ENCODE measurements around the gene DCTN2.

The DCTN2 gene

DNA sequence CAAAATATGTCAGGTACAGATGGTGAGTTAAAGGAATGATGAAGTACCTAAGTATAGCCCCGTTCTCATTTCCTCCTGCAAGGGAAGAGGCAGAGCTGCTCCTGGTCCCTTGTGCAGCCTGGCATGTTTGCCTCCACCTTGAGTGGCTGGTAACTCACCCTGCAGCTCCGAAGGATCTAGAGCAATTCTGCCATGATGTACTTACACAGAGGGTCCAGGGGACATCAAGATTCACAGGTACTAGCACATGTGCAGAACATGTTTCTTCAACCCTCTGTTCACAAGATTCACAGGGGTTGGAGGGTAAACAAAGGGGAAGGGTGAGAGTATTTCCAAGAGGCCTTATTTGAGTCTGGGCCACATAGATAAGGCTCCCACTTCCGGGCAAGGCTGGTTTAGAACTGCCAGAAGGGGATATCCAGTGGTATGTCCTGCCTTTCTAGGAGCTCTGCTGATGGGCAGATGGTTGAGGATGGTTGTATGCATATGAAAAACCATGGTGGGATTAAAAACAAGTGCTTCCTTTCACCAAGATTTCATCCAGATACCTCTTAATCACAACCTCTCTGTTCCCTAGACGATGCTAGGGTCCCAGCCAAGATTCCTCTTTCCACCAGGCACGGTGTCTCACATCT, 7.7 kb downstream of the DCTN2 start:
- H2AFZ ChIP-seq (ENCODE audit: low read length) = no peak overlapping the region
- H2BK12ac ChIP-seq (ENCODE audit: low read length) = no peak overlapping the region
- H3K18ac ChIP-seq (ENCODE audit: low read length) = no peak overlapping the region
- H3K4me2 ChIP-seq (ENCODE audit: insufficient read depth, low read length, poor library complexity, severe bottlenecking) = no peak overlapping the region
- H3K27ac ChIP-seq (replicated peaks; ENCODE audit: low read length) = no peak overlapping the region
- no peak for DNase-seq (ENCODE audit: low spot score)
- no peak overlapping the region for H2BK5ac ChIP-seq (ENCODE audit: low read length)
- no peaks in the 10 kb centered on the region for H3K9me3 ChIP-seq (replicated peaks in 1 of 2; ENCODE audit: control insufficient read depth in 2 of 2, insufficient read depth in 1 of 2, low read depth in 1 of 2, low read length in 2 of 2)
- no peak overlapping the region for H3K4ac ChIP-seq (ENCODE audit: low read length)
- no peaks in the 10 kb centered on the region for H3K27me3 ChIP-seq (ENCODE audit: control insufficient read depth in 3 of 3, insufficient read depth in 3 of 3, low read depth in 1 of 3, low read length in 3 of 3)
- no peak overlapping the region for H2AK5ac ChIP-seq (ENCODE audit: low read depth, low read length)
- WGBS, 2 donors (ENCODE audit: extremely low coverage in 2 of 2, insufficient read length in 2 of 2, insufficient replicate concordance in 1 of 2) = no CpG with 5 or more reads among the region's 5 CpGs
- H2BK120ac ChIP-seq (ENCODE audit: low read depth, low read length) = no peak overlapping the region
- H3K9ac ChIP-seq (ENCODE audit: low read depth, low read length, poor library complexity) = no peak overlapping the region
- no peak overlapping the region for H3K4me3 ChIP-seq (ENCODE audit: low read length in 2 of 2)
- H3K36me3 ChIP-seq (replicated peaks in 1 of 2; ENCODE audit: control insufficient read depth in 2 of 2, insufficient read depth in 2 of 2, low read length in 2 of 2) = peaks cover 18 to 88% of the 10 kb centered on the region in 2 donors
- no peak overlapping the region for H3K14ac ChIP-seq (ENCODE audit: low read length)
- H4K8ac ChIP-seq (ENCODE audit: low read depth, low read length) = no peak overlapping the region
- H2BK15ac ChIP-seq (ENCODE audit: low read length) = no peak overlapping the region
- no peaks in the 10 kb centered on the region for H3K79me1 ChIP-seq (ENCODE audit: low read depth, low read length)
- H3K23ac ChIP-seq (ENCODE audit: low read depth, low read length, poor library complexity) = no peak overlapping the region
- H4K91ac ChIP-seq (ENCODE audit: low read depth, low read length, poor library complexity) = no peak overlapping the region
- peaks cover 0 to 4% of the 10 kb centered on the region in 2 donors for H3K4me1 ChIP-seq (ENCODE audit: control insufficient read depth in 2 of 2, insufficient read depth in 1 of 2, low read depth in 1 of 2, low read length in 2 of 2)

DNA sequence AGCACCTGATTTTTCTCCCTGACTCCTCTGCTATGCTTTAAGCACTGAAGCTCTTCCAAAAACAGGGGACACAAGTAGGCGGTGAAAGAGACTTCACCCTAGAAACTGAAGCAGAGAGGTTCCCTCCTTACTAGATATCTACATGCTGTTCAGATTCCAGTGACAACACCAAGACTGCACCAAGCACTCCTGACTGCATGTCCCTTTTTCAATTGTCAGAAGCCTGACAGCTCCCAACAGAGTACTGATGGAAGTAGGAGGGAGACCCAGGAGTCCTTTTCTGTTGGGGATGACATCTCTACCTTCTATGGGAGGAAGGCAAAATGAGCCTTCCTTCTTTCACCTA, 10.4 kb downstream of the DCTN2 start:
- Histone ChIP-seq H3K4me3 (ENCODE audit: low read length in 2 of 2) (no peak overlapping the region), H4K91ac (ENCODE audit: low read depth, low read length, poor library complexity) (no peak overlapping the region), H3K9ac (ENCODE audit: low read depth, low read length, poor library complexity) (no peak overlapping the region), H2BK5ac (ENCODE audit: low read length) (no peak overlapping the region), H3K18ac (ENCODE audit: low read length) (no peak overlapping the region), H3K27ac (replicated peaks; ENCODE audit: low read length) (no peak overlapping the region), H2BK120ac (ENCODE audit: low read depth, low read length) (no peak overlapping the region), H2BK15ac (ENCODE audit: low read length) (no peak overlapping the region), H3K4me2 (ENCODE audit: insufficient read depth, low read length, poor library complexity, severe bottlenecking) (no peak overlapping the region), H3K14ac (ENCODE audit: low read length) (no peak overlapping the region), H2AK5ac (ENCODE audit: low read depth, low read length) (no peak overlapping the region), H3K23ac (ENCODE audit: low read depth, low read length, poor library complexity) (no peak overlapping the region), H3K79me1 (ENCODE audit: low read depth, low read length) (no peaks in the 10 kb centered on the region), H4K8ac (ENCODE audit: low read depth, low read length) (no peak overlapping the region), H2BK12ac (ENCODE audit: low read length) (no peak overlapping the region), H3K4me1 (ENCODE audit: control insufficient read depth in 2 of 2, insufficient read depth in 1 of 2, low read depth in 1 of 2, low read length in 2 of 2) (peaks cover 0 to 4% of the 10 kb centered on the region in 2 donors), H3K27me3 (ENCODE audit: control insufficient read depth in 3 of 3, insufficient read depth in 3 of 3, low read depth in 1 of 3, low read length in 3 of 3) (no peaks in the 10 kb centered on the region), H3K36me3 (replicated peaks in 1 of 2; ENCODE audit: control insufficient read depth in 2 of 2, insufficient read depth in 2 of 2, low read length in 2 of 2) (peaks cover 39 to 93% of the 10 kb centered on the region in 2 donors), H3K4ac (ENCODE audit: low read length) (no peak overlapping the region), H2AFZ (ENCODE audit: low read length) (no peak overlapping the region), H3K9me3 (replicated peaks in 1 of 2; ENCODE audit: control insufficient read depth in 2 of 2, insufficient read depth in 1 of 2, low read depth in 1 of 2, low read length in 2 of 2) (no peaks in the 10 kb centered on the region)
- no CpG with 5 or more reads among the region's 1 CpG for WGBS, 2 donors (ENCODE audit: extremely low coverage in 2 of 2, insufficient read length in 2 of 2, insufficient replicate concordance in 1 of 2)
- DNase-seq (ENCODE audit: low spot score) = no peak

DNA sequence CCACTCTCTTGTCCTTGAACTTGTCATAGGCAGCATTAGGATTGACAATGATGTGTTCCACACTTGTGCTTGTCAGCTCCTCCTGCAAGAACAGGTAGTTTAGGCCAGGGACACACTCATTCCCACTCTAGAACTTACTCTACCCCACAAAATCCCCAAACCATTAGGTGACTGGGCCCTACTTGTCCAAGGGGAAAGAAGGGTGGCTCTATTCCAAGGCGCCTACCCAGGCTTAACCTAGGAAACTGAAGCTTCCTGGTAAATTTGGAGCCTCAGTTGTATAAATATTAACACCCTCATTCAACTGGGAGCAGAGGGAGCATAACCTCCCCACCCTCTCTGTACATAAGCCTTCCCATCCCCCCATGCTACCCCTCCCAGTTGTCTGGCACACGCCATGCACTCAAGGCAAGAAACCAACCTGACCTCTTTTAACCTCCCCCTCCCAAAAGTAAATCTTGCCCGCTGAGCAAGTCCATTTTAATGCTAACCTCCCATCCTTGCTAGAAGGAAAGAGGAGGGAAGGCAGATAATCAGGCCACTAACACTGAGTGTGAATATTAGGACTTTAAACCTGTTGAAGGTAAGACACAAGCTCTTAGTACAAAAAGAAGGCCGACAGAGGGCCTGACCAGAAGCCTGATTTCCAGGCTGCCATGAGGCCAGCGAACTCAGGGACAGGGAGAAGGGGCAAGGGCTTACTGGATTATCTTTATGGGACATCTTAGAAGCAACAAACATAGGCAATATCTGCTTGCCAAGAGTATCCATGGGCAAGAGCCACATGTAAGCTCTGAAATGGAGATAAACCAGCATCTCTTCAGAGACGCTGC, 11.0 kb downstream of the DCTN2 start:
- H2AFZ ChIP-seq (ENCODE audit: low read length) = no peak overlapping the region
- no peak overlapping the region for H4K91ac ChIP-seq (ENCODE audit: low read depth, low read length, poor library complexity)
- H3K9me3 ChIP-seq (replicated peaks in 1 of 2; ENCODE audit: control insufficient read depth in 2 of 2, insufficient read depth in 1 of 2, low read depth in 1 of 2, low read length in 2 of 2) = no peaks in the 10 kb centered on the region
- H3K9ac ChIP-seq (ENCODE audit: low read depth, low read length, poor library complexity) = no peak overlapping the region
- H3K18ac ChIP-seq (ENCODE audit: low read length) = no peak overlapping the region
- no peak overlapping the region for H2BK15ac ChIP-seq (ENCODE audit: low read length)
- no peak overlapping the region for H3K4ac ChIP-seq (ENCODE audit: low read length)
- H3K4me2 ChIP-seq (ENCODE audit: insufficient read depth, low read length, poor library complexity, severe bottlenecking) = no peak overlapping the region
- no peak overlapping the region for H2BK5ac ChIP-seq (ENCODE audit: low read length)
- H3K23ac ChIP-seq (ENCODE audit: low read depth, low read length, poor library complexity) = no peak overlapping the region
- H3K14ac ChIP-seq (ENCODE audit: low read length) = no peak overlapping the region
- H3K79me1 ChIP-seq (ENCODE audit: low read depth, low read length) = no peaks in the 10 kb centered on the region
- H2BK120ac ChIP-seq (ENCODE audit: low read depth, low read length) = no peak overlapping the region
- no peak for DNase-seq (ENCODE audit: low spot score)
- no peak overlapping the region for H2AK5ac ChIP-seq (ENCODE audit: low read depth, low read length)
- H3K36me3 ChIP-seq (replicated peaks in 1 of 2; ENCODE audit: control insufficient read depth in 2 of 2, insufficient read depth in 2 of 2, low read length in 2 of 2) = peaks cover 43 to 93% of the 10 kb centered on the region in 2 donors
- no peak overlapping the region for H3K4me3 ChIP-seq (ENCODE audit: low read length in 2 of 2)
- peaks cover 0 to under 1% of the 10 kb centered on the region in 2 donors for H3K4me1 ChIP-seq (ENCODE audit: control insufficient read depth in 2 of 2, insufficient read depth in 1 of 2, low read depth in 1 of 2, low read length in 2 of 2)
- no peak overlapping the region for H4K8ac ChIP-seq (ENCODE audit: low read depth, low read length)
- H2BK12ac ChIP-seq (ENCODE audit: low read length) = no peak overlapping the region
- no peak overlapping the region for H3K27ac ChIP-seq (replicated peaks; ENCODE audit: low read length)
- no CpG with 5 or more reads among the region's 6 CpGs for WGBS, 2 donors (ENCODE audit: extremely low coverage in 2 of 2, insufficient read length in 2 of 2, insufficient replicate concordance in 1 of 2)
- no peaks in the 10 kb centered on the region for H3K27me3 ChIP-seq (ENCODE audit: control insufficient read depth in 3 of 3, insufficient read depth in 3 of 3, low read depth in 1 of 3, low read length in 3 of 3)

- Histone ChIP-seq H3K9me3 (replicated peaks in 1 of 2; ENCODE audit: control insufficient read depth in 2 of 2, insufficient read depth in 1 of 2, low read depth in 1 of 2, low read length in 2 of 2) (no peaks in the 10 kb centered on the region), H4K8ac (ENCODE audit: low read depth, low read length) (no peak overlapping the region), H3K4ac (ENCODE audit: low read length) (no peak overlapping the region), H2AFZ (ENCODE audit: low read length) (no peak overlapping the region), H3K18ac (ENCODE audit: low read length) (no peak overlapping the region), H3K4me2 (ENCODE audit: insufficient read depth, low read length, poor library complexity, severe bottlenecking) (no peak overlapping the region), H3K27ac (replicated peaks; ENCODE audit: low read length) (no peak overlapping the region), H2BK12ac (ENCODE audit: low read length) (no peak overlapping the region), H3K14ac (ENCODE audit: low read length) (no peak overlapping the region), H3K27me3 (ENCODE audit: control insufficient read depth in 3 of 3, insufficient read depth in 3 of 3, low read depth in 1 of 3, low read length in 3 of 3) (no peaks in the 10 kb centered on the region), H2BK120ac (ENCODE audit: low read depth, low read length) (no peak overlapping the region), H4K91ac (ENCODE audit: low read depth, low read length, poor library complexity) (no peak overlapping the region), H2BK15ac (ENCODE audit: low read length) (no peak overlapping the region), H3K4me3 (ENCODE audit: low read length in 2 of 2) (no peak overlapping the region), H3K36me3 (replicated peaks in 1 of 2; ENCODE audit: control insufficient read depth in 2 of 2, insufficient read depth in 2 of 2, low read length in 2 of 2) (peaks cover 48 to 93% of the 10 kb centered on the region in 2 donors), H2BK5ac (ENCODE audit: low read length) (no peak overlapping the region), H3K4me1 (ENCODE audit: control insufficient read depth in 2 of 2, insufficient read depth in 1 of 2, low read depth in 1 of 2, low read length in 2 of 2) (no peaks in the 10 kb centered on the region), H3K79me1 (ENCODE audit: low read depth, low read length) (no peaks in the 10 kb centered on the region), H2AK5ac (ENCODE audit: low read depth, low read length) (no peak overlapping the region), H3K23ac (ENCODE audit: low read depth, low read length, poor library complexity) (no peak overlapping the region), H3K9ac (ENCODE audit: low read depth, low read length, poor library complexity) (no peak overlapping the region)
- no CpG with 5 or more reads among the region's 3 CpGs for WGBS, 2 donors (ENCODE audit: extremely low coverage in 2 of 2, insufficient read length in 2 of 2, insufficient replicate concordance in 1 of 2)
- DNase-seq (ENCODE audit: low spot score) = no peak
These were observed 11.9 kb downstream of the DCTN2 start for GRCh38 chr12:57534991-57535543.

All from neuronal stem cell (in vitro differentiated cells).